ENCODE results near the gene YBEY. TPM values are rescaled to one million over a fixed set of nuclear protein-coding genes. Genes with fewer than 3 reads are reported as not detected.

YBEY gene
- total RNA-seq, 4 donors from 2014 or later: 12.6 to 25.4 (median 21.0) TPM

DNA sequence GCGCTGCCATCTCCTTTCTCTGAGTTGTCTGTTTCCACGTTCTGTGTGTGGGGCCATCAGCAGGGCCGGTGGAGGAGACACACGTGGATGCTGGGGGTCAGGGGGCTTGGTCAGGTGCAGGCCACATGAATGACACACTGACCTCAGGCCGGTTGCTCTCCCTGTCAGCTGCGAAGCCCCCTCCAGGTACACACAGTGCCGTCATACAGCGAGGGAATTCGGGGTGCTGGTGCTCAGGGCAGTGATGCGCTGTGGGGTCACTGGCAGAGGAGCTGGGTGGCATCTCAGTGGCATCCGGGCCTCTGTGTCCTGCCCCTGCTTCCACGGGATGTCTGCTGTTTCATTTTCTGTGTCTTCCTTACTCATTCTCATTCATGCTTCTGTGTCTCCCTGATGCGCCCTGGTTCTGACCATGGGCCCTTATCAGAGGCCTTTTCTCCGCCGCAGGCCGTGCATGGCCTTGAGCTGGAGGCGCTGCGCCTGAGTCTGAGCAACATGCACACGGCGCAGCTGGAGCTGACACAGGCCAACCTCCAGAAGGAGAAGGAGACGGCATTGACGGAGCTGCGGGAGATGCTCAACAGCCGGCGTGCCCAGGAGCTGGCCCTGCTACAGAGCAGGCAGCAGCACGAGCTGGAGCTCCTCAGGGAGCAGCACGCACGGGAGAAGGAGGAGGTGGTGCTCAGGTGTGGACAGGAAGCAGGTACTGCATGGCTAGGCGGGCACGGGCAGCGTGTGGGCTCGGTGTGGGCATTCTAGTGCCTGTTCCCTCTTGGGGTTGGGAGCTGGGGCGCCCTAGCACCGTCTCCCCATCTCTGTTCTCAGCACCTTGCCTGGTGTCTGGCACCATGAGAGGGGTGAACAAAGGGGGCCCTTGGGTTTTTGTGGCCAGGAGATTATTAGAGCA lies 60.4 kb downstream of the YBEY start:
- no peak for DNase-seq
- TF ChIP-seq POLR2A (IDR thresholded peaks at IDR 0.05): no peak
- TF ChIP-seq, protein P1, sequence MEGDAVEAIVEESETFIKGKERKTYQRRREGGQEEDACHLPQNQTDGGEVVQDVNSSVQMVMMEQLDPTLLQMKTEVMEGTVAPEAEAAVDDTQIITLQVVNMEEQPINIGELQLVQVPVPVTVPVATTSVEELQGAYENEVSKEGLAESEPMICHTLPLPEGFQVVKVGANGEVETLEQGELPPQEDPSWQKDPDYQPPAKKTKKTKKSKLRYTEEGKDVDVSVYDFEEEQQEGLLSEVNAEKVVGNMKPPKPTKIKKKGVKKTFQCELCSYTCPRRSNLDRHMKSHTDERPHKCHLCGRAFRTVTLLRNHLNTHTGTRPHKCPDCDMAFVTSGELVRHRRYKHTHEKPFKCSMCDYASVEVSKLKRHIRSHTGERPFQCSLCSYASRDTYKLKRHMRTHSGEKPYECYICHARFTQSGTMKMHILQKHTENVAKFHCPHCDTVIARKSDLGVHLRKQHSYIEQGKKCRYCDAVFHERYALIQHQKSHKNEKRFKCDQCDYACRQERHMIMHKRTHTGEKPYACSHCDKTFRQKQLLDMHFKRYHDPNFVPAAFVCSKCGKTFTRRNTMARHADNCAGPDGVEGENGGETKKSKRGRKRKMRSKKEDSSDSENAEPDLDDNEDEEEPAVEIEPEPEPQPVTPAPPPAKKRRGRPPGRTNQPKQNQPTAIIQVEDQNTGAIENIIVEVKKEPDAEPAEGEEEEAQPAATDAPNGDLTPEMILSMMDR (IDR thresholded peaks at IDR 0.05): no peak
- no peaks in the 10 kb centered on the region for H3K27me3 ChIP-seq
- H3K9me3 ChIP-seq: no peaks in the 10 kb centered on the region
- intact Hi-C loops (cut with DNase I): no loop called here
- H3K4me1 ChIP-seq: no peaks in the 10 kb centered on the region
- WGBS, 2 donors: 91 to 95% methylated on average over 28 to 30 of the region's 34 CpGs
- no peak overlapping the region for H3K27ac ChIP-seq
- peaks cover 34 to 52% of the 10 kb centered on the region in 2 donors for H3K36me3 ChIP-seq
- H3K4me3 ChIP-seq (replicated peaks in 1 of 3): no peak overlapping the region

DNA sequence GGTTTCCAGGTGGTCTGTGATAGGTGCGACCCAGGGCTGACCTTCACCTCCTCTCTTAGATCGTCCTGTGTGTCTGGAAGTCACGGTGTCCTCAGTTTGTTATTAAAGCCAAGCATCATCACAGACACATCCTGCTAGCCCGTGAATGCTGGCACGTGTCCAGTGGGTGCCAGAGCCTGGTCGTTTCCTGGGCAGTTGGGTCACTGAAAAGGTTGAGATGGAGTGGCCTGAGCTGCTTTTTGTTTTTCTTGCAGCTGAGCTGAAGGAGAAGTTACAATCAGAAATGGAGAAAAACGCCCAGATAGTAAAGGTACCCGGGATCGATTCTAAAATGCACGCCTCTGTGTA lies 61.0 kb downstream of the YBEY start:
- H3K27ac ChIP-seq: no peak overlapping the region
- no peak for DNase-seq
- H3K27me3 ChIP-seq: no peaks in the 10 kb centered on the region
- no peaks in the 10 kb centered on the region for H3K4me1 ChIP-seq
- intact Hi-C loops (cut with DNase I): no loop called here
- TF ChIP-seq, protein P1 (IDR thresholded peaks at IDR 0.05): no peak
- TF ChIP-seq POLR2A (IDR thresholded peaks at IDR 0.05): no peak
- WGBS, 2 donors: 62 to 80% methylated on average over 10 of the region's 10 CpGs
- no peak overlapping the region for H3K4me3 ChIP-seq (replicated peaks in 1 of 3)
- no peaks in the 10 kb centered on the region for H3K9me3 ChIP-seq
- H3K36me3 ChIP-seq: peaks cover 38 to 58% of the 10 kb centered on the region in 2 donors

Other genes starting within 250 kb of the YBEY start
- 100 to 1,000 TPM in 3 of 4 donors, 10 to 100 TPM in 1; 79.4 to 191 (median 172) TPM for gene COL6A2, start 188.2 kb upstream of the YBEY start, total RNA-seq
- 1 to 10 TPM in 1 of 4 donors, under 1 TPM in 2, not detected in 1; 0.78 to 1.2 (median 0.94) TPM for gene FTCD, start 130.8 kb upstream of the YBEY start, total RNA-seq
- gene SPATC1L, start 101.9 kb upstream of the YBEY start, total RNA-seq: 1 to 10 TPM; 3.5 to 9.0 (median 5.8) TPM
- 10 to 100 TPM; 31.4 to 57.7 (median 42.0) TPM for gene LSS, start 57.6 kb upstream of the YBEY start, total RNA-seq
- gene MCM3AP, start 731 bp upstream of the YBEY start, total RNA-seq: 100 to 1,000 TPM in 1 of 4 donors, 10 to 100 TPM in 3; 65.7 to 116 (median 81.0) TPM
- gene C21orf58, start 37.5 kb downstream of the YBEY start, total RNA-seq: 1 to 10 TPM in 3 of 4 donors, under 1 TPM in 1; 0.89 to 2.2 (median 1.7) TPM
- gene PCNT, start 37.8 kb downstream of the YBEY start, total RNA-seq: 10 to 100 TPM; 23.9 to 36.6 (median 33.2) TPM
- gene DIP2A, start 172.5 kb downstream of the YBEY start, total RNA-seq: 10 to 100 TPM; 35.1 to 56.3 (median 42.9) TPM

Measured in thyroid gland (tissue), 4 donors.